Calu3 (cell line): ENCODE measurements around the gene RGL4. TPM values are rescaled to one million over a fixed set of nuclear protein-coding genes. Genes with fewer than 3 reads are reported as not detected.

Experiments
- BruUV-seq: library from RNA; stranded (reverse); fragments of 400-500 nt; replicated peaks from 2 replicates; lab custom pipeline; 2021; lab: Mats Ljungman, UMichigan
- CTCF ChIA-PET: fragments of 300-600 bp; sonication (Branson Sonifier 250); formaldehyde crosslinking; loops from one replicate; lab custom pipeline; 2022; ENCODE audit warnings: antibody characterized with exemption; lab: Charles Lee
- DNase-seq: peaks from one replicate; pipeline ENCODE4 v3.0.0; 2022
- H3K27ac Mint-ChIP-seq: one replicate; pipeline ENCODE4 v1.8.0; 2022; ENCODE audit warnings: mixed read lengths; ENCODE audit not compliant: unreplicated experiment
- H3K27me3 Mint-ChIP-seq: one replicate; pipeline ENCODE4 v1.8.0; 2022; ENCODE audit warnings: mixed read lengths; ENCODE audit not compliant: unreplicated experiment
- H3K36me3 Mint-ChIP-seq: one replicate; pipeline ENCODE4 v1.8.0; 2022; ENCODE audit warnings: mild to moderate bottlenecking, moderate library complexity, mixed read lengths; ENCODE audit not compliant: insufficient read depth, unreplicated experiment
- H3K4me1 Mint-ChIP-seq: one replicate; pipeline ENCODE4 v1.8.0; 2022; ENCODE audit warnings: mild to moderate bottlenecking, low read depth, mixed read lengths; ENCODE audit not compliant: unreplicated experiment
- H3K4me3 Mint-ChIP-seq: one replicate; pipeline ENCODE4 v1.8.0; 2022; ENCODE audit warnings: mild to moderate bottlenecking, low read depth, moderate library complexity, mixed read lengths; ENCODE audit not compliant: unreplicated experiment
- H3K9me3 Mint-ChIP-seq: one replicate; pipeline ENCODE4 v1.8.0; 2022; ENCODE audit warnings: low read depth, mixed read lengths; ENCODE audit not compliant: unreplicated experiment
- CTCF ChIP-seq: fragments of 200-600 bp; IDR thresholded peaks from one replicate; pipeline ENCODE4 v1.8.0; 2022; ENCODE audit warnings: antibody characterized with exemption; ENCODE audit not compliant: unreplicated experiment
- intact Hi-C: fragments of 100-400 bp; cut with micrococcal nuclease; formaldehyde crosslinking; loops from one replicate; pipeline ENCODE4 v1.10.0; 2022; ENCODE audit not compliant: unreplicated experiment
- total RNA-seq: library from RNA; stranded (reverse); gene quantifications from 2 replicates; pipeline ENCODE4 v1.2.3, GENCODE V29; 2022

RGL4 gene
- total RNA-seq, 1 experiment from 2014 or later, result not detected

- peaks cover 17% of the 10 kb centered on the region for H3K36me3 Mint-ChIP-seq
- H3K27ac Mint-ChIP-seq, result peak overlapping the region; percentile 75
- peaks cover 12% of the 10 kb centered on the region for H3K4me1 Mint-ChIP-seq
- no peaks in the 10 kb centered on the region for H3K27me3 Mint-ChIP-seq
- intact Hi-C loops, result no loop called here
- no peaks in the 10 kb centered on the region for H3K9me3 Mint-ChIP-seq
- TF ChIP-seq CTCF, result no peak
- H3K4me3 Mint-ChIP-seq, result peak overlapping the region; percentile 79
- peak; percentile 82 for DNase-seq
- CTCF ChIA-PET, result interaction anchor here (1.0 kb wide), 1 partner anchor 133 kb away, joined by 3 read pairs; no protein-coding TSS in a partner anchor
- TSS peak; percentile 27 for BruUV-seq
Measured at GRCh38 chr22:23716811-23717801, 26.3 kb downstream of the RGL4 start.

- DNase-seq, result peak; percentile 38
- Mint-ChIP-seq H3K4me3 (peak overlapping the region; percentile 28), H3K27ac (no peak overlapping the region), H3K4me1 (peaks cover 26% of the 10 kb centered on the region), H3K36me3 (peaks cover 17% of the 10 kb centered on the region), H3K27me3 (no peaks in the 10 kb centered on the region), H3K9me3 (no peaks in the 10 kb centered on the region)
- CTCF ChIA-PET, result interaction anchor here (0.6 to 1.1 kb wide), 5 partner anchors 12 to 491 kb away, joined by 3 to 4 read pairs (median 3); partner anchors contain the start of gene CHCHD10
- no TSS peak for BruUV-seq
- intact Hi-C loops, result no loop called here
- TF ChIP-seq CTCF, result no peak
Measured at GRCh38 chr22:23718371-23719165, 27.8 kb downstream of the RGL4 start.

- no peaks in the 10 kb centered on the region for H3K9me3 Mint-ChIP-seq
- no TSS peak for BruUV-seq
- H3K4me1 Mint-ChIP-seq, result peaks cover 26% of the 10 kb centered on the region
- no peak overlapping the region for H3K27ac Mint-ChIP-seq
- DNase-seq, result no peak
- H3K36me3 Mint-ChIP-seq, result peaks cover 17% of the 10 kb centered on the region
- no peaks in the 10 kb centered on the region for H3K27me3 Mint-ChIP-seq
- intact Hi-C loops, result no loop called here
- CTCF ChIA-PET, result interaction anchor here (0.7 to 1.2 kb wide), 2 partner anchors 129 to 1844 kb away, joined by 3 read pairs; no protein-coding TSS in a partner anchor
- no peak for TF ChIP-seq CTCF
- H3K4me3 Mint-ChIP-seq, result no peak overlapping the region
Measured at GRCh38 chr22:23720855-23721254, 30.0 kb downstream of the RGL4 start.

- Mint-ChIP-seq H3K36me3 (peaks cover 9% of the 10 kb centered on the region), H3K27me3 (no peaks in the 10 kb centered on the region), H3K4me3 (no peak overlapping the region), H3K27ac (no peak overlapping the region), H3K4me1 (peaks cover 26% of the 10 kb centered on the region), H3K9me3 (no peaks in the 10 kb centered on the region)
- CTCF ChIA-PET, result no interaction called here
- intact Hi-C loops, result no loop called here
- BruUV-seq, result no TSS peak
- no peak for TF ChIP-seq CTCF
- DNase-seq, result no peak
Measured at GRCh38 chr22:23722160-23722559, 31.3 kb downstream of the RGL4 start.
